NCI-H1436 treated with DMSO at 0.1 percent for 48 hours (cell line): Measurements from ENCODE around the gene OR10V1.

Experiments used
- DNase-seq: peaks from one replicate; lab custom pipeline; 2025; lab: John Stamatoyannopoulos, UW

OR10V1 gene

GRCh38 chr11:59713745-59714144 is at the start of gene OR10V1:
OR10V1 (minus strand) TSS chr11:59713845; CDS start chr11:59713845, 0 bp downstream.
- DNase-seq, result no peak

GRCh38 chr11:59761993-59762392 is 48.3 kb upstream of the OR10V1 start:
- no peak for DNase-seq

- DNase-seq, result no peak
Observed at GRCh38 chr11:59760771-59761170, 47.1 kb upstream of the OR10V1 start.

- DNase-seq, result no peak
Observed at GRCh38 chr11:59759900-59760299, 46.3 kb upstream of the OR10V1 start.

GRCh38 chr11:59758401-59759037 is 44.9 kb upstream of the OR10V1 start:
- DNase-seq, result no peak

GRCh38 chr11:59756845-59757244 is 43.2 kb upstream of the OR10V1 start:
- DNase-seq, result no peak

- DNase-seq, result no peak
Observed at GRCh38 chr11:59756558-59756840, 42.9 kb upstream of the OR10V1 start.

GRCh38 chr11:59755701-59756557 is 42.3 kb upstream of the OR10V1 start:
- DNase-seq, result no peak

- no peak for DNase-seq
Observed at GRCh38 chr11:59754859-59755700, 41.4 kb upstream of the OR10V1 start, which contains the start of gene STX3. STX3 (plus strand) TSS chr11:59755376; CDS start chr11:59755606, 230 bp downstream.

GRCh38 chr11:59754494-59754858 is 40.8 kb upstream of the OR10V1 start:
- no peak for DNase-seq

- DNase-seq, result peak; percentile 29
Observed at GRCh38 chr11:59753650-59754493, 40.2 kb upstream of the OR10V1 start.

GRCh38 chr11:59746111-59746510 is 32.5 kb upstream of the OR10V1 start:
- no peak for DNase-seq

- DNase-seq, result no peak
Observed at GRCh38 chr11:59730896-59731565, 17.4 kb upstream of the OR10V1 start.

GRCh38 chr11:59729834-59730233 is 16.2 kb upstream of the OR10V1 start:
- DNase-seq, result no peak

GRCh38 chr11:59728913-59729312 is 15.3 kb upstream of the OR10V1 start:
- no peak for DNase-seq

- DNase-seq, result no peak
Observed at GRCh38 chr11:59728154-59728553, 14.5 kb upstream of the OR10V1 start.

GRCh38 chr11:59727426-59727825 is 13.8 kb upstream of the OR10V1 start:
- no peak for DNase-seq

- no peak for DNase-seq
Observed at GRCh38 chr11:59724066-59724465, 10.4 kb upstream of the OR10V1 start.

GRCh38 chr11:59719556-59719955 is 5.9 kb upstream of the OR10V1 start:
- no peak for DNase-seq

GRCh38 chr11:59716051-59716450 is 2.4 kb upstream of the OR10V1 start:
- no peak for DNase-seq

- no peak for DNase-seq
Observed at GRCh38 chr11:59710136-59710847, 3.4 kb downstream of the OR10V1 start.
